Fibroblast of skin of left biceps (primary cell): ENCODE results near the gene IGFBP2.
A peak's percentile ranks its signal among the peaks of the same experiment; 100 is the strongest.

Experiments
- DNase-seq, 2 experiments: peaks; one replicate each; pipeline ENCODE4 v3.0.0-alpha.2; 2013; ENCODE audit warnings: low read depth in 2 of 2

IGFBP2 gene

GRCh38 chr2:216681683-216682082 is 48.5 kb downstream of the IGFBP2 start:
- no peak for DNase-seq

GRCh38 chr2:216683846-216684245 is 50.6 kb downstream of the IGFBP2 start:
- peak; percentile 82 to 83 for DNase-seq

GRCh38 chr2:216685327-216685875 is 52.2 kb downstream of the IGFBP2 start:
- DNase-seq = no peak

GRCh38 chr2:216687111-216687510 is 53.9 kb downstream of the IGFBP2 start:
- no peak for DNase-seq

- no peak for DNase-seq
Observed at GRCh38 chr2:216687646-216688045, 54.4 kb downstream of the IGFBP2 start.

- no peak for DNase-seq
Observed at GRCh38 chr2:216688731-216689340, 55.6 kb downstream of the IGFBP2 start.

GRCh38 chr2:216689397-216689796 is 56.2 kb downstream of the IGFBP2 start:
- no peak for DNase-seq

- no peak for DNase-seq
Observed at GRCh38 chr2:216690456-216690852, 57.2 kb downstream of the IGFBP2 start.

- peak; percentile 63 to 65 for DNase-seq
Observed at GRCh38 chr2:216690853-216691741, 57.9 kb downstream of the IGFBP2 start.

GRCh38 chr2:216692636-216693413 is 59.6 kb downstream of the IGFBP2 start:
- DNase-seq = no peak

GRCh38 chr2:216693414-216694080 is 60.3 kb downstream of the IGFBP2 start:
- no peak for DNase-seq

GRCh38 chr2:216694082-216694825 is 61.0 kb downstream of the IGFBP2 start:
- DNase-seq = no peak

- DNase-seq = no peak
Observed at GRCh38 chr2:216694826-216695217, 61.6 kb downstream of the IGFBP2 start.

- peak; percentile 87 to 88 for DNase-seq
Observed at GRCh38 chr2:216695401-216695821, 62.2 kb downstream of the IGFBP2 start, which contains the start of gene IGFBP5. Gene IGFBP5, minus strand, starts transcription at chr2:216695549. Its CDS starts 774 bp downstream, at chr2:216694775.

- DNase-seq = no peak
Observed at GRCh38 chr2:216696321-216696720, 63.1 kb downstream of the IGFBP2 start.

- no peak for DNase-seq
Observed at GRCh38 chr2:216696751-216697560, 63.7 kb downstream of the IGFBP2 start.

- no peak for DNase-seq
Observed at GRCh38 chr2:216698293-216698692, 65.1 kb downstream of the IGFBP2 start.

GRCh38 chr2:216698895-216699294 is 65.7 kb downstream of the IGFBP2 start:
- no peak for DNase-seq

- DNase-seq = no peak
Observed at GRCh38 chr2:216700088-216700567, 66.9 kb downstream of the IGFBP2 start.

GRCh38 chr2:216700781-216701180 is 67.6 kb downstream of the IGFBP2 start:
- no peak for DNase-seq
